Esophagus muscularis mucosa (tissue), 4 donors: ENCODE results near the gene RPH3AL. TPM values are rescaled to one million over a fixed set of nuclear protein-coding genes. Genes with fewer than 3 reads are reported as not detected.

Experiments
- DNase-seq: peaks from one replicate; pipeline ENCODE4 v3.0.0-alpha.2; 2017; ENCODE audit errors: extremely low spot score
- H3K27ac ChIP-seq, 4 donors: fragments of 200-600 bp; sonication (generic); replicated peaks in 1 of 4; 1 replicate in 3 of 4; 2 replicates in 1 of 4; pipeline ENCODE4 v1.5.1; 2016 to 2019; ENCODE audit warnings: mild to moderate bottlenecking in 1 of 4
- H3K27me3 ChIP-seq, 4 donors: fragments of 200-600 bp; sonication (generic); one replicate each; pipeline versions ENCODE4 v1.5.1 to v1.6.0; 2016 to 2019
- H3K36me3 ChIP-seq, 4 donors: fragments of 200-600 bp; sonication (generic); one replicate each; pipeline ENCODE4 v1.5.1; 2016 to 2019
- H3K4me1 ChIP-seq, 4 donors: fragments of 200-600 bp; sonication (generic); one replicate each; pipeline ENCODE4 v1.5.1; 2016 to 2019
- H3K4me3 ChIP-seq, 4 donors: fragments of 200-600 bp; sonication (generic); 1 replicate in 2 of 4; 2 replicates in 2 of 4; pipeline ENCODE4 v1.5.1; 2016 to 2019; ENCODE audit warnings: mild to moderate bottlenecking in 4 of 4, moderate library complexity in 1 of 4
- H3K9me3 ChIP-seq, 4 donors: fragments of 200-600 bp; sonication (generic); 1 replicate in 3 of 4; 2 replicates in 1 of 4; pipeline ENCODE4 v1.5.1; 2016 to 2019
- CTCF ChIP-seq, 3 experiments: fragments of 200-600 bp in 2 of 3; fragments of 450-650 bp in 1 of 3; sonication (generic) in 2 of 3; IDR thresholded peaks; one replicate each; pipeline ENCODE4 v1.5.1; 2017 to 2019; ENCODE audit warnings: antibody characterized with exemption in 3 of 3, mild to moderate bottlenecking in 2 of 3, moderate library complexity in 1 of 3
- EP300 ChIP-seq: sonication (generic); formaldehyde crosslinking; IDR thresholded peaks from one replicate; pipeline ENCODE4 v1.6.1; 2017; ENCODE audit warnings: antibody characterized with exemption
- POLR2A ChIP-seq: fragments of 450-650 bp; IDR thresholded peaks from one replicate; pipeline ENCODE4 v1.6.1; 2017; ENCODE audit warnings: antibody characterized with exemption, moderate library complexity, mild to moderate bottlenecking, low read depth
- POLR2AphosphoS5 ChIP-seq, 2 donors: sonication (generic); formaldehyde crosslinking; IDR thresholded peaks; one replicate each; pipeline ENCODE4 v1.6.1; 2017; ENCODE audit warnings: antibody characterized with exemption in 2 of 2
- WGBS: methylation state at CpG from one replicate; pipeline ENCODE4 v1.1.5; 2018; 5-methylcytosine and 5-hydroxymethylcytosine counted together
- intact Hi-C: fragments of 100-400 bp; cut with DNase I; formaldehyde crosslinking; loops from one replicate; pipeline ENCODE4 v1.15.1; 2023
- total RNA-seq, 4 donors: library from RNA; depleted of rRNA; stranded (reverse); fragments of >200 nt; gene quantifications; one replicate each; pipeline versions ENCODE4 v1.1.0 to v1.2.1, GENCODE V29; 2016

The RPH3AL gene
- total RNA-seq, 4 donors from 2014 or later, result 8.7 to 21.0 (median 14.8) TPM

- DNase-seq, result no peak
- H3K27ac ChIP-seq, result no peak overlapping the region
- intact Hi-C loops, result no loop called here
- no peaks in the 10 kb centered on the region for H3K9me3 ChIP-seq
- TF ChIP-seq CTCF (IDR thresholded peaks at IDR 0.05) (no peak), POLR2A (no peak), EP300 (no peak), POLR2AphosphoS5 (IDR thresholded peaks at IDR 0.05) (no peak)
- H3K4me1 ChIP-seq, result no peaks in the 10 kb centered on the region
- no peak overlapping the region for H3K4me3 ChIP-seq
- WGBS, result 86% methylated on average over 26 of the region's 31 CpGs
- H3K27me3 ChIP-seq, result peaks cover 0 to 6% (median 0%) of the 10 kb centered on the region in 4 donors
- H3K36me3 ChIP-seq, result peaks cover 0 to 5% (median 0%) of the 10 kb centered on the region in 4 donors
Observed at GRCh38 chr17:285751-286422, 66.7 kb downstream of the RPH3AL start.

GRCh38 chr17:284676-285355 is 67.8 kb downstream of the RPH3AL start:
- Histone ChIP-seq H3K9me3 (peaks cover 0 to 4% (median 0%) of the 10 kb centered on the region in 4 donors), H3K27ac (no peak overlapping the region), H3K4me1 (no peaks in the 10 kb centered on the region), H3K4me3 (no peak overlapping the region), H3K27me3 (peaks cover 0 to 6% (median 0%) of the 10 kb centered on the region in 4 donors), H3K36me3 (peaks cover 0 to 5% (median 0%) of the 10 kb centered on the region in 4 donors)
- TF ChIP-seq CTCF (IDR thresholded peaks at IDR 0.05) (no peak), POLR2A (no peak), EP300 (no peak), POLR2AphosphoS5 (IDR thresholded peaks at IDR 0.05) (no peak)
- DNase-seq, result no peak
- intact Hi-C loops, result no loop called here
- 95% methylated on average over 22 of the region's 29 CpGs for WGBS

DNA sequence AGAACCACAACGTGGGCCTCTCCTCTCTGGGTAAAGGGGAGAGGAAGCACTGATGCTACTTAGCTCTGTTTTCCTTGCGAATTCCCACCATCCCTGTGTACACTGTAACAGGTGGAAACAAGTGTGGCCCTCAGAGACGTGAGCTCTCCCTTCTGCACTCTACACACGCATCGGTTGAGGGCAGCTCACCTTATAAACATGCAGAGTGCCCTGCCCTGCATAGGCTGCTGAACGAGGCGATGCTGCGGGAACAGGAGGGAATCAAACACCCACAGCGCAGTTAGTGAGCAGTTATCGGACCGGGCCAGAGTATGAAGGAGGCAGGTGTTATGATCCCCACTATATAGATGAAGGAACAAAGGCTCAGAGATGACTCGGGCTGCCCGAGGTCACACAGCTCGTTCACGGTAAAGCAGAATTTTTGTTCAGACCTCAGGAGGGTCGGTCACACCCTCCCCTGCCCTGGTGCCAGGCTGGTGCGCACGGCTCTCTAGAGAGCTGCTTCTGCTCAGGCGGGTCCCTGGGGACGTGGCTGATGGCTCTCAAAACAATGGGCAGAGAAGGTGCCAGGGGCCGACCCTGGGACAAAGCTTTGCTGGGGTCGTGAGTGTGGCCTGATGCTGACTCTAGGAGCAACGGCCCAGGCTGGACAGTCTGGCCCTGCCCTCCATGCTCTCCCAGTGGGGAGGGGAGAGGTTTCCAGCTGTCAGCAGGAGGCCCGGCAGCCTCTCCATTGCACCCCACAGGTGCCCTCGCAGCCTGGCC is 68.5 kb downstream of the RPH3AL start:
- intact Hi-C loops, result no loop called here
- peaks cover 0 to 4% (median 0%) of the 10 kb centered on the region in 4 donors for H3K9me3 ChIP-seq
- H3K27me3 ChIP-seq, result peaks cover 0 to 10% (median 0%) of the 10 kb centered on the region in 4 donors
- TF ChIP-seq POLR2A (no peak), EP300 (no peak), CTCF (IDR thresholded peaks at IDR 0.05) (no peak), POLR2AphosphoS5 (IDR thresholded peaks at IDR 0.05) (no peak)
- H3K4me1 ChIP-seq, result no peaks in the 10 kb centered on the region
- DNase-seq, result no peak
- H3K27ac ChIP-seq, result no peak overlapping the region
- H3K36me3 ChIP-seq, result peaks cover 0 to 5% (median 0%) of the 10 kb centered on the region in 4 donors
- 83% methylated on average over 17 of the region's 25 CpGs for WGBS
- no peak overlapping the region for H3K4me3 ChIP-seq

DNA sequence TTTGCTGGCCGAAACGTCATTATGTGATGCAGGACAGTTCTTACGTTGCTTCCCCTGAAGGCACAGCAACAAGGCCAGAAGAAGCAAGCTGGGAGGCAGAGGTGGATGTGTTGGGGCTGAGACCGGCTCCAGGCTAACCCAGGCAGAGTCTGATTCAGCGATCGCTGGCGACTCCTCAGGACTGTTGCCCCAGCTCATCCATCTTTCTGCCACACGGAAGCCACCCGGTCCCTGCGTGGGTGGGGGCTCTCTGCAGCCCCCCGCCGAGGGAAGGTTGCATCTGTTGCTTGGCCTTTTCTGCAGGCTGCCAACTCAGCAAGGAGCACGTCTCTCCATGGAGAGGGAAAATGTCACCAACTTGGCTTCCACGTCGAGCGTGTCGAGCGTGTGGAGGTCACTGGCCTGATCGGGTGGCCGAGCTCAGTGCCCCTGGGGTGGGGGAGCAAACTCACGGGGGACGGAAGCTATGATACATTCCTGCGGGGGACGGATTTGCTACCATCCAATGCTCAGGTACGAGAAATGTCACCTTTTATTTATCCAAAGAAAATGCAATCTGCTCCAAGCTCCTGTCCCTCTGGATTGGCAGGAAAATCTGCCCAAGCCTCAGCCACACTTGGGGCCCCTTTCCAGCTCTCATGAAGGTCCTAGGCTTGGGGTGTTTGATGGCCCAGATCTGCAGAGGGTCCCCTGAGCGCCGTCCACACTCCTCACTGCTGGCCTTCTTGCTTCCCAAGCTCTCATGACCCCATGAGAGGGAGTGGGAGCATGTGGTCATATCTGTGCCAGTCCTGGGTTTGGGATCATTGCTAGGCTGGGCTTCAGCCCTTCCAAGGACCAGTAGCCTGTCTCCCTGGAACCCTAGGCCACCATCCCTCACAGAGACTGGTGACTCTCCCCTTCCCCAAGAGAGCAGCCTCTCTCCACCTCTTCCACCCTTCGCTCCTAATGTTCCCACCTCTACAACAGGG is 69.4 kb downstream of the RPH3AL start:
- Histone ChIP-seq H3K27me3 (peaks cover 0 to 10% (median 0%) of the 10 kb centered on the region in 4 donors), H3K4me1 (no peaks in the 10 kb centered on the region), H3K9me3 (peaks cover 0 to 4% (median 0%) of the 10 kb centered on the region in 4 donors), H3K27ac (no peak overlapping the region), H3K36me3 (peaks cover 0 to 5% (median 0%) of the 10 kb centered on the region in 4 donors), H3K4me3 (no peak overlapping the region)
- WGBS, result 80% methylated on average over 20 of the region's 28 CpGs
- DNase-seq, result no peak
- intact Hi-C loops, result no loop called here
- TF ChIP-seq POLR2A, result no peak
- no peak for TF ChIP-seq POLR2AphosphoS5 (IDR thresholded peaks at IDR 0.05)
- no peak for TF ChIP-seq CTCF (IDR thresholded peaks at IDR 0.05)
- no peak for TF ChIP-seq EP300
